A673 (cell line): ENCODE data around the gene ARHGDIB. TPM values are rescaled to one million over a fixed set of nuclear protein-coding genes. Genes with fewer than 3 reads are reported as not detected.

Experiments
- BruUV-seq: library from RNA; stranded (reverse); fragments of 400-500 nt; replicated peaks from 2 replicates; lab custom pipeline; 2021; lab: Mats Ljungman, UMichigan
- CTCF ChIA-PET: fragments of 300-600 bp; sonication (Branson Sonifier 250); formaldehyde crosslinking; loops from one replicate; lab custom pipeline; 2022; ENCODE audit warnings: antibody characterized with exemption; lab: Charles Lee
- POLR2A ChIA-PET: fragments of 300-600 bp; sonication (Branson Sonifier 250); formaldehyde crosslinking; loops from one replicate; lab custom pipeline; 2022; ENCODE audit warnings: antibody characterized with exemption; ENCODE audit not compliant: low non-redundant PET; lab: Charles Lee
- DNase-seq: peaks from one replicate; pipeline ENCODE4 v3.0.0-alpha.2; 2015; ENCODE audit warnings: low spot score
- H3K27ac ChIP-seq: fragments of 200-600 bp; sonication (generic); 2 replicates; pipeline ENCODE4 v1.5.1; 2016; ENCODE audit warnings: mixed run types, low read depth, mild to moderate bottlenecking, mixed read lengths, antibody characterized with exemption, low read length; ENCODE audit not compliant: poor library complexity, severe bottlenecking
- H3K27me3 ChIP-seq: fragments of 200-600 bp; sonication (generic); replicated peaks from 2 replicates; pipeline ENCODE4 v1.6.1; 2017; ENCODE audit warnings: mixed run types, low read depth, mild to moderate bottlenecking, mixed read lengths, antibody characterized with exemption, low read length; ENCODE audit not compliant: insufficient read depth, poor library complexity
- H3K36me3 ChIP-seq: fragments of 200-600 bp; sonication (generic); 2 replicates; pipeline ENCODE4 v1.6.1; 2016; ENCODE audit warnings: mixed run types, mild to moderate bottlenecking, mixed read lengths, antibody characterized with exemption, low read length; ENCODE audit not compliant: insufficient read depth, poor library complexity, severe bottlenecking
- H3K4me1 ChIP-seq: fragments of 200-600 bp; sonication (generic); 2 replicates; pipeline ENCODE4 v1.6.1; 2017; ENCODE audit warnings: mixed run types, mild to moderate bottlenecking, mixed read lengths, antibody characterized with exemption, low read length; ENCODE audit not compliant: insufficient read depth, poor library complexity, severe bottlenecking
- H3K4me3 ChIP-seq: fragments of 200-600 bp; sonication (generic); 2 replicates; pipeline ENCODE4 v1.5.1; 2016; ENCODE audit warnings: low read depth, mixed run types, mild to moderate bottlenecking, mixed read lengths, low read length; ENCODE audit not compliant: poor library complexity, severe bottlenecking
- H3K9me3 ChIP-seq: fragments of 200-600 bp; sonication (generic); 2 replicates; pipeline ENCODE4 v1.6.1; 2016; ENCODE audit warnings: mixed run types, low read depth, mild to moderate bottlenecking, mixed read lengths, antibody characterized with exemption, low read length; ENCODE audit not compliant: poor library complexity, severe bottlenecking
- EZH2 ChIP-seq: fragments of 200-600 bp; sonication (generic); IDR thresholded peaks from 2 replicates; pipeline ENCODE4 v1.6.1; 2017; ENCODE audit warnings: borderline replicate concordance, low read depth, mild to moderate bottlenecking, mixed read lengths, antibody characterized with exemption, low read length; ENCODE audit not compliant: poor library complexity, severe bottlenecking
- intact Hi-C: fragments of 100-400 bp; cut with micrococcal nuclease; formaldehyde crosslinking; loops from one replicate; pipeline ENCODE4 v1.10.0; 2022; ENCODE audit not compliant: unreplicated experiment
- total RNA-seq: library from RNA; stranded (reverse); gene quantifications from 2 replicates; pipeline ENCODE4 v1.2.3, GENCODE V29; 2021
- TF ChIP-seq, protein P1 (sequence below): fragments of 300-800, 200-600 bp; sonication (generic); conservative IDR thresholded peaks from 2 replicates; pipeline ENCODE4 v1.5.1; 2017; ENCODE audit warnings: low read depth, mild to moderate bottlenecking, antibody characterized with exemption, low read length, moderate library complexity, mixed read lengths

ARHGDIB gene
- total RNA-seq, 1 experiment from 2014 or later = 122 TPM

DNA sequence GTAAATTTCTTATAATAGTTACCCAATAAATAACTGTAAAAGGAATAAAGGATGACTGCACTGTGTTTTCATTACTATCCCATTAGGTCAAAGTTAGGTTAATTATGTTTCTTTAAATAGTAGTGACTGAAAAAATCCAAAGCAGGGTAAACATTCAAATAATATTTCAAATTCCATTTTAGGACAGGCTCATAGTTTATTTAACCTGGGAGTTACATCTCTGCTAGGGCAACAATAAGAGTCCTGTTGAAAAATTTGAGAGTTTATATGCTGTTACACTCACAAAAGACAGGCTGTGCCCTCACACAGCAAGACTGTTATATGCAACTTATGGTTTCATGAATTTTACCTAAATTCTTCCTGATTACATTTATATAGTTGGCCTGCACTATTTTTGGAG lies 31.1 kb downstream of the ARHGDIB start:
- no peak for DNase-seq
- intact Hi-C loops = no loop called here
- Histone ChIP-seq H3K4me1 (peaks cover 29% of the 10 kb centered on the region), H3K27me3 (no peaks in the 10 kb centered on the region), H3K36me3 (no peaks in the 10 kb centered on the region), H3K4me3 (no peak overlapping the region), H3K27ac (no peak overlapping the region), H3K9me3 (no peaks in the 10 kb centered on the region)
- TF ChIP-seq, protein P1, sequence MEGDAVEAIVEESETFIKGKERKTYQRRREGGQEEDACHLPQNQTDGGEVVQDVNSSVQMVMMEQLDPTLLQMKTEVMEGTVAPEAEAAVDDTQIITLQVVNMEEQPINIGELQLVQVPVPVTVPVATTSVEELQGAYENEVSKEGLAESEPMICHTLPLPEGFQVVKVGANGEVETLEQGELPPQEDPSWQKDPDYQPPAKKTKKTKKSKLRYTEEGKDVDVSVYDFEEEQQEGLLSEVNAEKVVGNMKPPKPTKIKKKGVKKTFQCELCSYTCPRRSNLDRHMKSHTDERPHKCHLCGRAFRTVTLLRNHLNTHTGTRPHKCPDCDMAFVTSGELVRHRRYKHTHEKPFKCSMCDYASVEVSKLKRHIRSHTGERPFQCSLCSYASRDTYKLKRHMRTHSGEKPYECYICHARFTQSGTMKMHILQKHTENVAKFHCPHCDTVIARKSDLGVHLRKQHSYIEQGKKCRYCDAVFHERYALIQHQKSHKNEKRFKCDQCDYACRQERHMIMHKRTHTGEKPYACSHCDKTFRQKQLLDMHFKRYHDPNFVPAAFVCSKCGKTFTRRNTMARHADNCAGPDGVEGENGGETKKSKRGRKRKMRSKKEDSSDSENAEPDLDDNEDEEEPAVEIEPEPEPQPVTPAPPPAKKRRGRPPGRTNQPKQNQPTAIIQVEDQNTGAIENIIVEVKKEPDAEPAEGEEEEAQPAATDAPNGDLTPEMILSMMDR = no peak
- no peak for TF ChIP-seq EZH2
- CTCF ChIA-PET = no interaction called here
- BruUV-seq = no TSS peak
- POLR2A ChIA-PET = no interaction called here

GRCh38 chr12:14928931-14929330 lies 32.5 kb downstream of the ARHGDIB start:
- Histone ChIP-seq H3K27ac (no peak overlapping the region), H3K27me3 (no peaks in the 10 kb centered on the region), H3K9me3 (no peaks in the 10 kb centered on the region), H3K36me3 (no peaks in the 10 kb centered on the region), H3K4me1 (peaks cover 29% of the 10 kb centered on the region), H3K4me3 (no peak overlapping the region)
- ChIA-PET POLR2A (no interaction called here), CTCF (no interaction called here)
- no TSS peak for BruUV-seq
- no peak for TF ChIP-seq EZH2
- TF ChIP-seq, protein P1 = no peak
- intact Hi-C loops = no loop called here
- no peak for DNase-seq

DNA sequence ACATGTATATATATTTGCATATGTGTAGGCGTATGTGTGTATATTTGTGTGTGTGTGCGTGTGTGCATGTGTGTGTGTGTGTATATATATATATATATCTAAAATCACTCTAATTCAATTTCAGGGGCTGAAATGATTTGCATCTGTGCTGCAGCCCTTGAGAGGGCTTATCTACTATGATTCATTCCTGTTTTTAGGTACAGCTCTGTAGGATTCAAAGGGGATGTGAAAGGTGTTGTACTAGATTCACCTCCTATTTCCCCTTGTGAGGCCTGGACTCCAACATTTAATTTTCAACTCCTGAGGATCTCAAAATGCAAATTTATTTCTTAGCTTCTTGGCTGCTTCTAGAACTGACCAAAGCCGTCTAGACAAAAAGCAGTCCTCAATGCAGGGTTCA lies 34.1 kb downstream of the ARHGDIB start:
- Histone ChIP-seq H3K27ac (no peak overlapping the region), H3K36me3 (no peaks in the 10 kb centered on the region), H3K9me3 (no peaks in the 10 kb centered on the region), H3K4me3 (no peak overlapping the region), H3K27me3 (no peaks in the 10 kb centered on the region), H3K4me1 (peaks cover 29% of the 10 kb centered on the region)
- no TSS peak for BruUV-seq
- no peak for DNase-seq
- no peak for TF ChIP-seq EZH2
- POLR2A ChIA-PET = no interaction called here
- intact Hi-C loops = no loop called here
- CTCF ChIA-PET = no interaction called here

DNA sequence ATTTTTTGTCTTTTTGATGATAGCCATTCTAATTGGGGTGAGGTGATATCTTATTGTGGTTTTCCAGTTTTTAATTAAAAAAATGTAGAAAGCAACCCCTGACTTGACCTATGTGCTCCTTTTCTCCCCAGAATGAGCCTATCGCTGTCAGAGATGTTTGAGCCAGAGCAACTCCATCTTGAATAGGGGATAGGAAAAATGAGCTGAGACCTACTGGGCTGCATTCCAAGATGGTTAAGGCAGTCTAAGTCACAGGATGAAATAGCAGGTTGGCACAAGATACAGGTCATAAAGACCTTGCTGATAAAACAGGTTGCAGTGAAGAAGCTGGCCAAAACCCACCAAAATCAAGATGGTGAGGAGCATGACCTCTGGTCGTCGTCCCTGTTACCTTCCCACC lies 36.9 kb downstream of the ARHGDIB start:
- H3K27me3 ChIP-seq = no peaks in the 10 kb centered on the region
- DNase-seq = no peak
- H3K4me1 ChIP-seq = peaks cover 29% of the 10 kb centered on the region
- no peak overlapping the region for H3K27ac ChIP-seq
- CTCF ChIA-PET = no interaction called here
- TF ChIP-seq EZH2 = no peak
- TF ChIP-seq, protein P1 = no peak
- intact Hi-C loops = no loop called here
- H3K9me3 ChIP-seq = no peaks in the 10 kb centered on the region
- no peak overlapping the region for H3K4me3 ChIP-seq
- no TSS peak for BruUV-seq
- no peaks in the 10 kb centered on the region for H3K36me3 ChIP-seq
- POLR2A ChIA-PET = no interaction called here
